HG02885 (cell line): ENCODE results near the gene KRTAP12-1.

Experiments used
- ATAC-seq: cut with Tn5 transposase; IDR thresholded peaks from one replicate; pipeline ENCODE4 v1.9.1; 2021; ENCODE audit warnings: mild to moderate bottlenecking; ENCODE audit not compliant: unreplicated experiment, poor library complexity

Gene KRTAP12-1, protein sequence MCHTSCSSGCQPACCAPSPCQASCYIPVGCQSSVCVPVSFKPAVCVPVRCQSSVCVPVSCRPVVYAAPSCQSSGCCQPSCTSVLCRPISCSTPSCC

GRCh38 chr21:44681861-44682579 lies at the start of gene KRTAP12-1:
KRTAP12-1 (minus strand) TSS chr21:44682163; CDS start chr21:44682123, 40 bp downstream.
- no peak for ATAC-seq

DNA sequence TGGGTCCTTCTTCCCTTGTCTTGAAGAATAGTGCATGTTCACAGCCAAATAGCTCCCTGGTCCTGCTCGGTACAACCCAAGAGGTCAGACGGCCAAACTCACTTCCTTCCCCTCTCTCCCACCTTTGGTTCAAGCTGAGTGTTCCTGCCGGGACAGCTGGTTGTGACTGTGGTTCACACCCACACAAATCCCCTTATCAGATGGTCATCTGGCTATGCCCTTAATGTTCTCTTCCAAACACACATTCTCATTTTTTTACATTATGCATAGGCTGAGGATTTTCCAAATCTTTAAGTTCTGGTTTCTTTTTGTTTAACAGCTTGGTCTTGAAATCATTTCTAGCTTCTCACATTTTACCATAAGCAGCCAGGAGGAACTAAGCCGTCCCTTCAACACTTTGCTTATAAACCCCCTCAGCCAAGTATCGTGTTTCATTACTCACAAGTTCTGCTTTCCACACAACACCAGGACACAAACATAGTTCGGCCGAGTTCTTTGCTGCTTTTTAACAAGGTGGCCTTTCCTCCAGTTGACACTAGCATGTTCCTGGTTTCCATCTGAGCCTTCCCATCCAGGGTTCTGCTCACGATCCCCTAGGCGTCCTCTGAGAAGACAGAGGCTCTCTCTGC lies 49.1 kb upstream of the KRTAP12-1 start:
- ATAC-seq: no peak

GRCh38 chr21:44730028-44730395 lies 48.0 kb upstream of the KRTAP12-1 start:
- no peak for ATAC-seq

DNA sequence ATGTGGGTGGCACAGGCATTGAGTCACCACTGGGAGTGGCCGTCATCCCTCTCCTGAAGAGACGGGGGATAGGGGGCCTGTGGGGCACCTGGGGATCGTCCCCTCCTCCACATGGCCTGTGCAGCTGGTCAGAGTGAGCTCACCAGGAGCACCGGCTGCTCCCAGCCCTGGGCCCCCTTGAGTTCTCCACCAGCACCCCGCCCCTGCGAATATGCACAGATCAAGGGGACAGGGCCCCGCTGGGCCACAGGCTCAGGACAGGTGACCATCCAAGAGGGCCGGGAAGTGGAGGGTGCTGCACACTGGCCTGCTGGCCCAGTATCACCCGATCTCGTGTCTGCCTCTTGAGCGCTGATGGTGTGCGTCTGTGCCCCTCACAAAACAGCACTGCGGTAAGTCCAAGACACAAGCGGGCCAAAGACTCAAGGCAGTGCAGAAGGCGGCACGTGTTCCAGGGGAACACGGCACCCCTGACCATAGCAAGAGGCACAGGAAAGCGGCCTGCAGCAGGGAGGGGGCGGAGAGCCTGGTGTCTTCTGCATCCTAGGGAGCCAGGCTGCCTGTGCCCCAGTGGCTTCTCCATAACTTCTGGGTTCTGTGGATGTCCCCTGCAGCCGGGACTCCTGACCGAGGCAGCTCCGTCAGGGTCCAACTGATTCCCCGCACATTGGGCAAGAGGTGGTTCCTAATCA lies 47.5 kb upstream of the KRTAP12-1 start:
- no peak for ATAC-seq

DNA sequence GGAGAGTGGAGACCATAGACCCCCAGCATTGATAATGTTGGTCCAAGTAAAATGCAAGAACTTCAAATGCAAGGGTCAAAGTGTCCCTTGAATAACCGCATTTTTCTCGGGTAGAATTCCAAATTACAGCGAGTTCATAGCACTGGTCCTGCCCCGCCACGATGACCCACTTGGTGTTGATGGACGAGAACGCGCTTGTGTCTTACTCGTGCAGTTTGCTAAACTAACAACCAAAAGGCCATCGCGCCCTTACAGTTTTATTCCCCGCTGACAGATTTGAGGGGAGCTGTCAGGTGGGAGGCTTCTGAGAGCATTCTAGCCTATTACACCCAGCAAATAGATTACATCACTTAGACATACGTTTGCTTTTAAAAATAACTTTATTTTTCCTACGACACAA lies 46.8 kb upstream of the KRTAP12-1 start:
- ATAC-seq: no peak

DNA sequence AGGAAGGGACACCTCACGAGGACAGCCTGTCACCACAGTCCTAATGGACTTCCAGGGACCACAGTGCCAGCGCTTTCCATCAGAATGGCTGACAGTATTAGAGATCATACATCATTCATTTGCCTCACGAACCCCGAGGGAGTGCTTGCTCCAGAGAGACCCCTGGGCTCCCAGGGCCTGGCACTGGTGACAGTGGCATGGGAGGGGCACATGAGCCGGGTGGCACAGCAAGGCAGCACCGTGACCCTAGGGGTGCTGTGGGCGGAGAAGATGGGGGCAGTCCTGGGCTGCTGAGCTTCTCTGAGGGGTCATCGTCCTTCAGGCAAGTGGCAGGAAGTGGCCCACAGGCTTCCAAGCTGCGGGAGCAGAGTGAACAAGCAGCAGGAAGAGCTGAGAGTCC lies 45.8 kb upstream of the KRTAP12-1 start:
- ATAC-seq: no peak

GRCh38 chr21:44727321-44727720 lies 45.4 kb upstream of the KRTAP12-1 start:
- ATAC-seq: no peak

GRCh38 chr21:44726826-44727225 lies 44.9 kb upstream of the KRTAP12-1 start:
- no peak for ATAC-seq

DNA sequence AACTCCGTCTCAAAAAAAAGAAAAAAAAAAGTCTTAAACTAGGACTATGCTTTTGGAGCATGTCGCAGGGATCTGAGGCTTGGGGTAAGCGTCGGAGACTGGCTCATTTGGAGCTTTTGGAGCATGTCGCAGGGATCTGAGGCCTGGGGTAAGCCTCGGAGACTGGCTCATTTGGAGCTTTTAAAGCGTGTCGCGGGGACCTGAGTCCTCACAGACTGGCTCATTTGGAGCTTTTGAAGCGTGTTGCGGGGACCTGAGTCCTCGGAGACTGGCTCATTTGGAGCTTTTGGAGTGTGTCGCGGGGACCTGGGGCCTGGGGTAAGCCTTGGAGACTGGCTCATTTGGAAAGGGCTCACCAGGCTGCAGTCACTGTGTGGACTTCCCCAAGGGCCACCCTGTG lies 43.0 kb upstream of the KRTAP12-1 start:
- no peak for ATAC-seq

DNA sequence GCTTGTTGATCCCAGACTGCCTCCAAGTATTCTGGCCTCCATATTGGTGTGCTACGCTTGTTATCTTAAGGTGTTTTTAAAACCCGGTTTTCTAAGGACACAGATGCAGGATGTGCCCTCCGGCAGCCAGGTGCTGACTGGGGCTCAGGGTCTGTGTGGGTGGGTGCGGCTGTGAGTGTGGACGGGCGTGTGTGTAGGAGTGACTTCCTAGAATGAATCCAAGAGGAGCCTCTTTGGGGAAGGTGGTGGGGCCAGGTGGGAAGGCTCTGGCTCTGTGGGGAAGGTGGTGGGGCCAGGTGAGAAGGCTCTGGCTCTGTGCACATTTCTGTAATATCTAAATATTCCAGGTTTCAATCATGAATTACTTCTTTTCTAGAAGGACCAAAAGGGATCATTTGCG lies 42.2 kb upstream of the KRTAP12-1 start:
- no peak for ATAC-seq

GRCh38 chr21:44723177-44724131 lies 41.5 kb upstream of the KRTAP12-1 start:
- no peak for ATAC-seq

GRCh38 chr21:44722731-44723130 lies 40.8 kb upstream of the KRTAP12-1 start:
- no peak for ATAC-seq

DNA sequence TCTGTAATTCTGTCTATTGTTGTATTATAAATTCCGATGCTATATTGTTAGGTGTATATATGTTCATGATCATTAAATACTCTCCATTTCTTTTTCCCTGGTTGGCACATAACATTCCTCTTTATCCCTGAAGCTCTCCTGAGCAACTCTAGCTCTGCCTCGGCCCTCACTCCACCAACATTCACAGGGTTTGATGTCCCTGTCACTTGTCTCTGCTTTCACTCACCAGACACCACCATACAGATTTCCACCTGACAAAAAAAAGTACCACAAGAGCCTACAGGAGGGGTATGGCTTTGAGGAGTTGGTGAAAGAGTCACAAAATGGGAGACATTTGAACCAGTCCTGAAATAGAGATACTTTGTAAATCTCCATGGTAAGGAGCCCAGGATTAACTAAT lies 38.2 kb upstream of the KRTAP12-1 start:
- no peak for ATAC-seq

DNA sequence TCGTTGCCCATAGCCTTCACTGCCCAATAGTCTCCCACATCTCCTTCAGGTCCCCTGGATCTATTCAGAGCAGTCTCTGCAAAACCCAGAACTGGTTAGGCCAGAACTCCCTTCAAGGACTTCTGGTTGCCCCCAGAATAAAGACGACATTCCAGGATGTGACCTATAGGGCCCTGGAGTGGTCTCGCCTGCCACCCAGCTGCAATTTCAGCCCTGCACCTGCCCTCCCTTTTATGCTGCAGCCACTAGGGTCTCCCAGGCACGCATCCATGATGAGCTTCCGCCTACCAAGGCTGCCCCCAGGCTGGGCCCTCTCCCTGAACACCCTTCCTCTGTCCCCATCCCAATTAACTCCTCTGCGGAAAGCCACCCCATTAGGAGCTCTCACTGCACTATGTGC lies 36.6 kb upstream of the KRTAP12-1 start:
- ATAC-seq: no peak

DNA sequence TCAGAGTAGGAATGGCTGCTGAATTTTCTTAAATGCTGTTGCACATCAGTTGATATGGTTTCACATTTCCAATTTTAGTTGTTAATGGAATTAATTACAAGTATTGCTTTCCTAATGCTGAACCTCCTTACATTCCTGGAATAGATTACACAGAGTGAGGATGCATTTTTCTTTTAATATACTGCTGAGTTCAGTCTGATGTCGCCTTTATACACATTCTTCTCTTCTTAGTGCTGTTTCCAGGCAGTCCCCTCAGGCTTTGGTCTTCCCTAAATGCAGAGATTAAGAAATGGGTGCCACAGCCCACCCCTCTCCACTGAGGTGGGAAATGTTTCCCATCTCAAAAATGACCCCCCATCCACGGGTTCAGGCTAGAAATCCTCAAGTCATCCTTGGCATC lies 36.1 kb upstream of the KRTAP12-1 start:
- no peak for ATAC-seq

GRCh38 chr21:44716984-44717383 lies 35.0 kb upstream of the KRTAP12-1 start:
- ATAC-seq: no peak

GRCh38 chr21:44714905-44715304 lies 32.9 kb upstream of the KRTAP12-1 start:
- no peak for ATAC-seq

GRCh38 chr21:44713846-44714245 lies 31.9 kb upstream of the KRTAP12-1 start:
- no peak for ATAC-seq

- ATAC-seq: no peak
These were observed 31.2 kb upstream of the KRTAP12-1 start for GRCh38 chr21:44713130-44713529.
